Lower lobe of right lung (tissue), 2 donors: ENCODE results near the gene XRN1. TPM values are rescaled to one million over a fixed set of nuclear protein-coding genes. Genes with fewer than 3 reads are reported as not detected.

Source experiments
- ATAC-seq, 2 donors: fragments of 200-7000 bp; cut with Tn5 transposase; one replicate each; pipeline ENCODE4 v1.9.1; 2020 to 2022; ENCODE audit warnings: mild to moderate bottlenecking in 2 of 2, moderate library complexity in 2 of 2
- DNase-seq: peaks from one replicate; pipeline ENCODE4 v3.0.0-alpha.2; 2020
- H3K27ac ChIP-seq: fragments of 200-600 bp; one replicate; pipeline ENCODE4 v1.8.0; 2022
- H3K27me3 ChIP-seq: fragments of 200-600 bp; one replicate; pipeline ENCODE4 v1.8.0; 2022; ENCODE audit warnings: low read depth
- H3K36me3 ChIP-seq: fragments of 200-600 bp; one replicate; pipeline ENCODE4 v1.8.0; 2022; ENCODE audit warnings: mild to moderate bottlenecking
- H3K4me1 ChIP-seq: fragments of 200-600 bp; one replicate; pipeline ENCODE4 v1.8.0; 2022
- H3K4me3 ChIP-seq: fragments of 200-600 bp; one replicate; pipeline ENCODE4 v1.8.0; 2022; ENCODE audit warnings: mild to moderate bottlenecking
- H3K9me3 ChIP-seq: fragments of 200-600 bp; one replicate; pipeline ENCODE4 v1.8.0; 2022
- intact Hi-C: fragments of 100-400 bp; cut with DNase I; formaldehyde crosslinking; loops from one replicate; pipeline ENCODE4 v1.11.0; 2022
- total RNA-seq: library from RNA; stranded (reverse); fragmentation: NEBNext Ultra II Directional; extraction: Animal tissue kit (Norgen Biotek cat#: 25700); gene quantifications from one replicate; pipeline ENCODE4 v1.2.1, GENCODE V29; 2021
- TF ChIP-seq, protein P1 (sequence below): fragments of 200-600 bp; IDR thresholded peaks from one replicate; pipeline ENCODE4 v1.8.0; 2022; ENCODE audit warnings: antibody characterized with exemption, mild to moderate bottlenecking
- donor health status: DM: no; HTN: yes; CAD: no; lungs with severe emphysema.

The XRN1 gene
- total RNA-seq, 1 donor from 2014 or later, result 58.5 TPM

GRCh38 chr3:142278451-142278850 is 169.4 kb downstream of the XRN1 start:
- intact Hi-C loops, result no loop called here

GRCh38 chr3:142276781-142277180 is 171.1 kb downstream of the XRN1 start:
- TF ChIP-seq, protein P1, sequence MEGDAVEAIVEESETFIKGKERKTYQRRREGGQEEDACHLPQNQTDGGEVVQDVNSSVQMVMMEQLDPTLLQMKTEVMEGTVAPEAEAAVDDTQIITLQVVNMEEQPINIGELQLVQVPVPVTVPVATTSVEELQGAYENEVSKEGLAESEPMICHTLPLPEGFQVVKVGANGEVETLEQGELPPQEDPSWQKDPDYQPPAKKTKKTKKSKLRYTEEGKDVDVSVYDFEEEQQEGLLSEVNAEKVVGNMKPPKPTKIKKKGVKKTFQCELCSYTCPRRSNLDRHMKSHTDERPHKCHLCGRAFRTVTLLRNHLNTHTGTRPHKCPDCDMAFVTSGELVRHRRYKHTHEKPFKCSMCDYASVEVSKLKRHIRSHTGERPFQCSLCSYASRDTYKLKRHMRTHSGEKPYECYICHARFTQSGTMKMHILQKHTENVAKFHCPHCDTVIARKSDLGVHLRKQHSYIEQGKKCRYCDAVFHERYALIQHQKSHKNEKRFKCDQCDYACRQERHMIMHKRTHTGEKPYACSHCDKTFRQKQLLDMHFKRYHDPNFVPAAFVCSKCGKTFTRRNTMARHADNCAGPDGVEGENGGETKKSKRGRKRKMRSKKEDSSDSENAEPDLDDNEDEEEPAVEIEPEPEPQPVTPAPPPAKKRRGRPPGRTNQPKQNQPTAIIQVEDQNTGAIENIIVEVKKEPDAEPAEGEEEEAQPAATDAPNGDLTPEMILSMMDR, result no peak
- H3K9me3 ChIP-seq, result no peaks in the 10 kb centered on the region
- H3K36me3 ChIP-seq, result no peaks in the 10 kb centered on the region
- peak; percentile 57 to 76 for ATAC-seq
- intact Hi-C loops, result no loop called here
- no peak for DNase-seq
- H3K27me3 ChIP-seq, result no peaks in the 10 kb centered on the region
- H3K27ac ChIP-seq, result peak overlapping the region; percentile 41
- H3K4me3 ChIP-seq, result no peak overlapping the region
- peaks cover 13% of the 10 kb centered on the region for H3K4me1 ChIP-seq

More at GRCh38 chr3:142278451-142278850, 169.4 kb downstream of the XRN1 start:
- Histone ChIP-seq H3K9me3 (no peaks in the 10 kb centered on the region), H3K4me3 (no peak overlapping the region), H3K4me1 (peaks cover 13% of the 10 kb centered on the region), H3K27me3 (no peaks in the 10 kb centered on the region), H3K36me3 (no peaks in the 10 kb centered on the region), H3K27ac (no peak overlapping the region)
- DNase-seq (no peak), ATAC-seq (no peak)
- TF ChIP-seq, protein P1, result no peak

GRCh38 chr3:142275856-142276255 is 172.0 kb downstream of the XRN1 start:
- intact Hi-C loops, result no loop called here
- DNase-seq, result no peak
- no peaks in the 10 kb centered on the region for H3K36me3 ChIP-seq
- H3K9me3 ChIP-seq, result no peaks in the 10 kb centered on the region
- peaks cover 13% of the 10 kb centered on the region for H3K4me1 ChIP-seq
- peak; percentile 62 to 67 for ATAC-seq
- H3K4me3 ChIP-seq, result no peak overlapping the region
- H3K27me3 ChIP-seq, result no peaks in the 10 kb centered on the region
- no peak overlapping the region for H3K27ac ChIP-seq
- TF ChIP-seq, protein P1, result no peak

GRCh38 chr3:142274908-142275307 is 172.9 kb downstream of the XRN1 start:
- no peaks in the 10 kb centered on the region for H3K9me3 ChIP-seq
- TF ChIP-seq, protein P1, result no peak
- intact Hi-C loops, result no loop called here
- H3K36me3 ChIP-seq, result no peaks in the 10 kb centered on the region
- H3K27ac ChIP-seq, result no peak overlapping the region
- H3K27me3 ChIP-seq, result no peaks in the 10 kb centered on the region
- H3K4me3 ChIP-seq, result no peak overlapping the region
- H3K4me1 ChIP-seq, result peaks cover 13% of the 10 kb centered on the region
- no peak for DNase-seq
- ATAC-seq, result no peak

DNA sequence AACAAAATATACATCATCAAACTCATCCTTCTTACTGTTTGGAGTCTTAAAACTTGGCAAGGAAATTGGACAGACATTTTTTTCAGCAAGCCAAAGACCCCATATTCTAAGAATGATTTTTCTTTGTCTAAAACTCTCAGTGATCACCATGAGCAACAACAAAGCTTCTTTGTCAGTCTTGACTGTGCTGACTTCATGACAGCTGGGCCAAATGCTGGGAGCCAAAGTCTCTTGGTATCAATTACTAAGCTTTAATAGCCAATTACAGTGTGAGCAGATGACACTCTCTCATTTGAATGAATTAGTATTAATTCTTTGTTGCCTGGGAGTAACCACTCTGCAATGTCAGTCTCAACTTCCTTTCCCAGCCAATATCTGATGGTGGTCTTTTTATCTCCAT is 174.3 kb downstream of the XRN1 start:
- DNase-seq, result no peak
- TF ChIP-seq, protein P1, result no peak
- no peak for ATAC-seq
- H3K36me3 ChIP-seq, result no peaks in the 10 kb centered on the region
- peaks cover 13% of the 10 kb centered on the region for H3K4me1 ChIP-seq
- H3K9me3 ChIP-seq, result no peaks in the 10 kb centered on the region
- H3K27ac ChIP-seq, result no peak overlapping the region
- no peak overlapping the region for H3K4me3 ChIP-seq
- no peaks in the 10 kb centered on the region for H3K27me3 ChIP-seq
- intact Hi-C loops, result no loop called here
